Astrocyte of the spinal cord (primary cell): ENCODE data around the gene AMER3.
A peak's percentile ranks its signal among the peaks of the same experiment; 100 is the strongest.

Source experiments
- DNase-seq: peaks from one replicate; pipeline ENCODE4 v3.0.0; 2011; ENCODE audit warnings: low read depth, low spot score
- H3K4me3 ChIP-seq: 2 replicates; pipeline ENCODE4 v1.5.1; 2011; ENCODE audit warnings: low read depth, mild to moderate bottlenecking, low read length, moderate library complexity
- in situ Hi-C: cut with HindIII; loops from 2 replicates; pipeline ENCODE4 v1.10.0; 2017; ENCODE audit warnings: low sequenced_read_pairs
- TF ChIP-seq, protein P1 (sequence below): IDR thresholded peaks from 2 replicates; pipeline ENCODE4 v1.5.1; 2012; ENCODE audit warnings: low read depth, mild to moderate bottlenecking, low read length, inconsistent platforms

The AMER3 gene

DNA sequence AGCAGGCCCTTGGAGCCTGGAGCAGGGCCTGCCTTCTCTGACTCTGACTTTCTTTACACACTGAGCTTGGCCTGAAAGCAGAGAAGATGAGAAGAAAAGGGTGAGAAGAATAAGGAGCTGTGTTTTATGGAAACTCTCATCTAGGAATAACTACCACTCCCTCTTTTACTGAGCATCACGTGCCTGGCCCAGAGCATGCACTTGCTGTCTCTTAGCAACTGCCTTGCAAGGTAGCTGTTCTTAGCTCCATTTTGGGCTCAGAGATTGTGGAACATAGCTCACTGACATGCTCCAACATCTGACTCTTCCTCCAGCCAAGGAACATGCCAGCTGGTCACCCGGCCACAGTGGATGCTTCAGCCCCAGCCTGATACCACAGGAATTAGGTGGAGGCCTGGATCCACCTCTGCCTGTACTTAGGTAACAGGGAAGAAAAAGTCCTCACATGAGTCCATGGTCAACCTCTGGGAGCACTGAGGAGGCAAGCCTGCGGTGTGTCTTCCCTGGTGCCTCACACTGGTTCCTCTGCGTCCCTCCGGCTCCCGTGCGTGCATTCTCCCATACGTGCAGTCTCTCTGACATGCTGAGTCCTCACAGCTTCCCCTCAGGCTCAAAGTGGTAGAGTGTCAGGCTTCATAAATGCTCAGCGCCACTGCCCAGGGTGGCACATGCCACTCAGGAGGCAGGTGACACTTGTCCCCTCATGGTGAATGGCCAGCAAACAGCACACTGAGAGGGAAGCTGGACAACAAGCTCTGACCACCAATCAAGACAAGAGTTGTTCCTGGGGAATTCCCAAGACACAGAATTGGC, 35.7 kb downstream of the AMER3 start:
- TF ChIP-seq, protein P1, sequence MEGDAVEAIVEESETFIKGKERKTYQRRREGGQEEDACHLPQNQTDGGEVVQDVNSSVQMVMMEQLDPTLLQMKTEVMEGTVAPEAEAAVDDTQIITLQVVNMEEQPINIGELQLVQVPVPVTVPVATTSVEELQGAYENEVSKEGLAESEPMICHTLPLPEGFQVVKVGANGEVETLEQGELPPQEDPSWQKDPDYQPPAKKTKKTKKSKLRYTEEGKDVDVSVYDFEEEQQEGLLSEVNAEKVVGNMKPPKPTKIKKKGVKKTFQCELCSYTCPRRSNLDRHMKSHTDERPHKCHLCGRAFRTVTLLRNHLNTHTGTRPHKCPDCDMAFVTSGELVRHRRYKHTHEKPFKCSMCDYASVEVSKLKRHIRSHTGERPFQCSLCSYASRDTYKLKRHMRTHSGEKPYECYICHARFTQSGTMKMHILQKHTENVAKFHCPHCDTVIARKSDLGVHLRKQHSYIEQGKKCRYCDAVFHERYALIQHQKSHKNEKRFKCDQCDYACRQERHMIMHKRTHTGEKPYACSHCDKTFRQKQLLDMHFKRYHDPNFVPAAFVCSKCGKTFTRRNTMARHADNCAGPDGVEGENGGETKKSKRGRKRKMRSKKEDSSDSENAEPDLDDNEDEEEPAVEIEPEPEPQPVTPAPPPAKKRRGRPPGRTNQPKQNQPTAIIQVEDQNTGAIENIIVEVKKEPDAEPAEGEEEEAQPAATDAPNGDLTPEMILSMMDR = no peak
- in situ Hi-C loops = no loop called here
- H3K4me3 ChIP-seq = no peak overlapping the region
- DNase-seq = no peak

DNA sequence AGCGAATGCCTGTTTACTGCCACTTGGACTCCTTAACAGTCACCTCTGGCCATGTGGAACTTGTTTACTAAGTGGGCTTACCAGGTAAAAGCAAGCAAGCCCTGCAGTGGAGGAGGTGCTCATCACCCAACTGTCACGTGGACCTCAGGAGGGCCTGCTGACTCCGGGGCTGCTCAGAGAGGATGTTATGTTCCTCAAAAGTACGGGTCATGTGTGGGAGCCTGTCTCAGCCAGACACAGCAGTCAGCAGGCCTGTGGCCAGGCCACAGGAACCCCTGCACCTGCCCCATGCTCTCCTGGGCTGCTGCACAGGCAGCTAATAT, 36.2 kb downstream of the AMER3 start:
- TF ChIP-seq, protein P1 = no peak
- DNase-seq = no peak
- H3K4me3 ChIP-seq = no peak overlapping the region
- in situ Hi-C loops = no loop called here

DNA sequence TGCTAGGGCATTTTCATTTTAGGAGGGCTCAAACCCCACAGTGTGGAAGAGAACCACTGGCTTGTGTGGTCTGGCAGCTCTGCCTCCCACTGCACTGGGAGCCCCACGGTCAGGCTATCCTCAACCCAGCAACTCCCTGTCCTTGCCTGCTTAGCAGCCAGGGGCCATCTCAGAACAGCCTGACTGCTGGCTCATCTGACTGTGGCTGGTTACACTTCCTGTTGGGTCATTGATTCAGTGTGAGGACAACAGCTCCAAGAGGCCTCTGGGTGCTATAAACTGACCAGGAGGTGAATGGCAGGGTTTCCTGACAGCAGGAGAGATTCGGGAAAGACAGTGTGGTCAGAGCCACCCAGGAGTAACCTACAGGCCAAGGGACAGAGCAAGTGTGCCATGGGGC, 40.1 kb downstream of the AMER3 start:
- no peak overlapping the region for H3K4me3 ChIP-seq
- no peak for DNase-seq
- in situ Hi-C loops = no loop called here
- TF ChIP-seq, protein P1 = no peak

DNA sequence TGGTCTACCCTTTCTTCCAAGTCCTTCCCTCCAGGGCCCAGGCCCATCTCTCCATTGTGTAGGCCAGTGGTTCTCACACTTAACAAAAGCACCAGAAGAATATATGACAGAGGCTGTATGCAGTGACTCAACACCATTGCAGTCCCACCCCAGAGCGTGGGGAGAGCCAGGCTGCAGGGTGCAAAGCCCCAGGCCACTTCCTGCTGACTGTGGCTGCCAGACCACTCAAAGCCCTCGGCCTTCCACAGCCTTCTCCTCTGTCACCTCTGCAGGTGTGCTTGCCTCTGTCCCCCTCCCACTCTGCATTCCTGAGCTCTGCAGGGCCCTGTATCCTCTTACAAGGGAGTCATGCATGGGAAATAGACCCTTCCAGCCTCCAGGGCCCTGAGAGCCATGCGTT, 41.0 kb downstream of the AMER3 start:
- in situ Hi-C loops = no loop called here

DNA sequence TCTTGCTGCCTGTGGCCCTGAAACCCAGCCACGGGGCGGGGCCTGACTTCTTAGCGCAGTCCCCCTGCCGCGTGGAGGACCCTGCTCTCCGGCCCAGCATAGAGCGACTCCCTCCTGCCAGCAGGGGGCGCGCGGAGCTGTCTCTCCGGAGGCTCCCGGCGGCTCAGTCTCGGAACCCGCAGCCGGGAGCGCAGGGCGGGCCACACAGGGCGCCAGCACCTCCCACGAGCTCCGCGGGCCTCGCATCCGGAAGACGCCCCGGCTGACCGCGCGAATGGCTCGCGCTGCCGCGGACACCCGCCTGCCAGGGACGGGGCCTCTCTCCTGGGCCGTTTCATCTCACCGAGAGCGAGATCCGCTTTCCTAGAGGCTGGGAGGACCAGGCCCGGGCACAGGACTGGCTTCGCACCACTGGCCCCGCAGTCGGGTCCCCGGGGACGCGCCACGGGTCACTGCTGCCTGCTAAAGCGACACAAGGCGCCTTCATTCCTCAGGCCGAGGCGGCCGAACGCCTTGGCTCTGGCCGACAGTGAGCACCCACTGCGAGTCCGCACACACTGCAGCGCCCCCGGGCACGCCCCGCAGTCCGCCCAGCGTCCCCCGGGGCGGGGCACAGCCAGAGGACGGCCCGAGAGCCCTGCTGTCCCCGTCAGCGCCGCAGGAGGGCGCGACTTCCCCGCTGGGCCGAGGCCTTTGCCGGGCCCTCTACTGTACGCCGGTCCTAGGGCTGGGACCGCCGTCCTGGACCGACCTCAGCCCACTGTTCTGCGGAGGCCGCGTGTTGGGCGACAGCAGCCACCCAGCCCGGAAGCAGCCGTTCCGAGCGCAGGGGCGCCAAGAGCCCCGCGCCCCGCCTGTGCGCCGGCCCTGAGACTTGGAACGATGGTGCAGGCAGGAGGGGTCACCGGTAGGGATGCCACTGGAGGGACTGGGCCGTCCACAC, 42.4 kb downstream of the AMER3 start:
- peak overlapping the region; percentile 64 for H3K4me3 ChIP-seq
- in situ Hi-C loops = no loop called here
- peak; percentile 85 for DNase-seq
- TF ChIP-seq, protein P1 = peak; percentile 93

More for the DNA sequence above, 41.0 kb downstream of the AMER3 start:
- TF ChIP-seq, protein P1 = no peak
- no peak overlapping the region for H3K4me3 ChIP-seq
- DNase-seq = no peak

DNA sequence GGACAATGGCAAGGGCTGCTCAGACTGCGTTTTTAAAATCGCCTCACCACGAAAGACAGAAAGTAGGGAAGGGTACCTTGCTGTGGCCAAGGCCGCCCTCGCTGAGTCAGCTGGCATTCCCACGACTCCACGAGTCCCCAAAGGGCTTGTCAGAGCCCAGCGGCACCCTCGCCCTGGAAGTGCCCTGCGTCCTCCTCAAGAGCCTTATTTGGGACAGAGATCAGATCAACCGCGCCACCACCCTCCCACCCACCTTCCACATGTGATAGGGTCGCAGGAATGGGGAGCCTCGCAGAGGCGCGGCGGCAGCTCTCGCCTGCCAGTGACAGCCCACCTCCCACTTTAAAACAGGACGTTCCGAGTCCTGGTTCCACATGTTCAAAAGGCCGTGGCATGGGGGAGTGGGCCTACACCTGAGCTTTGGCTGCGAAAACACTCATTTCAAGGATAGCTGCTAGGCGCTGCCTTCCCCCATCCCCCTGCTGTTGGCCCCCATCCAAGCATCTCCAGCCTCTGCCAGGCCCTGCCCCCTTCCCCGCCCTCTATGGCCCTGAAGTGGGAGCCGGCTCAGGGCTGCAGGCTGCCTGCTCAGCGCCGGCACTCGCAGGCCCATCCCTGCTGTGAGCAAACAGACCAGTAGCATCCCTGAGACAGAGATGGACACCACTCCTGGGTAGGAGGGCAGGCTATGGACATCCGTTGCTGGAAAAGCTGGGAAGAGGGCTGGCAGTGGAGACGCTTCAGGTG, 43.3 kb downstream of the AMER3 start:
- H3K4me3 ChIP-seq = peak overlapping the region; percentile 64
- in situ Hi-C loops = no loop called here
- TF ChIP-seq, protein P1 = no peak

More for the DNA sequence above, 43.3 kb downstream of the AMER3 start:
- DNase-seq = no peak
